GM21447 (cell line): ENCODE measurements around the gene S100A1.

ENCODE experiments used
- ATAC-seq: cut with Tn5 transposase; IDR thresholded peaks from one replicate; pipeline ENCODE4 v1.9.1; 2021; ENCODE audit not compliant: unreplicated experiment

Gene S100A1

DNA sequence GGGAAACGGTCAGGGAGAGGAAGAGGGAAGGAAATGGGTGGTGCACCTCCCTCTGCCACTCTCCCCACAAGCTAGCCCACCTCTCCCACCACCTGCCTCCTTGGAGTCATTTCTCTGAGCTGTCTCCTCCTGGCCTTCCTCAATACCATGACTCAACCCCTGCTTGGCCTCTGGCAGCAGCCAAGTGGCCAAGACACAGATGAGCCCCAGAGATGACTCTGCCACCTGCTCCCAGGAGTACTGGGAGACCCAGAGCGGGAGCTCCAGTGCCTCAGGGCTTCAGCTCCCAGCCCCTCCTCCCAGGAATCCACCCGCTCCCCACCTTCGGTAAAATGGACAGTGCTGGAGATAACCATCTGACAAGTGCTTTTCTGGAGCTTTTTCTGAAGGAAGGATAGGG, 17.9 kb upstream of the S100A1 start:
- ATAC-seq: no peak

DNA sequence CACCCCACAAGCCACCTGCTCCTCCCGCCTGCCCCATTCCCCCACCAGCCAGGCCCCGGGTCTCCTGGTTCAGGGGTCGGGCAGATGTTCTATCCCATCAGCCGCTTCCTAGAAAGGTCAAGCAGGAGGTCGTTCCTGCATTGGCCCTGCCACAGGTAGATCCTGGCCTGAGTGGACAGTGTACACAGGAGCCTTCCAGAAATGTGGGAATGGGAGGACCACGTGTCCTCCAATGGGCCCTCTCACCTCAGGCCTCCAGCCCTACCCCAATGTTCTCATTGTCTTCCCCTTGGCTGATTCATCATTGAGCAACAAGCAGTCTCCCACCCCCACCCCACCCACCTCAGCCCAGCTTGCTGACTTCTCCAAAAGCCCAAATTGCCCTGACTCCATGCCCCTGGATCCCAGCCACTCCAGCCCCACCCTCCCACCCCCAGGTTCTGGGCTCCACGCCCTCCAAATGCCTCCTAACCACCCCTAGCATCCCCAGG, 17.4 kb upstream of the S100A1 start:
- no peak for ATAC-seq

DNA sequence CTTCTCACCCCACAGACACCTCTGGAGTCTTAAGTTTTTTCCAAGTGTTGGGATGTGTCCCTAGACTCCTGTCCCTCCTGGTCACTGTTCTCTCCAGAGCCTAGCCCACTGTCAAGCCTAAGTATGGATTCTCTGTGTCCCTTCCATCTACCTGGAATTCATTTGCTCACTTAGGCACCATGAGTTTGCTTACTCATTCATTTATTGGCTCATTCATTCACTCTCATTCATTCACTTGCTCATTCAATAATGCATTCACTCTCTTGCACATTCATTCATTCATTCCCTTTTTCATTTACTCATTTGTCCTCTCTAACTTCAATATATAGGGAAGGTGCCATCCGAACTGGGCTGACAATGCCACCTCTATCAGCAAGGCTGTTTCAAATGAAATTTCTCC, 16.9 kb upstream of the S100A1 start:
- no peak for ATAC-seq

DNA sequence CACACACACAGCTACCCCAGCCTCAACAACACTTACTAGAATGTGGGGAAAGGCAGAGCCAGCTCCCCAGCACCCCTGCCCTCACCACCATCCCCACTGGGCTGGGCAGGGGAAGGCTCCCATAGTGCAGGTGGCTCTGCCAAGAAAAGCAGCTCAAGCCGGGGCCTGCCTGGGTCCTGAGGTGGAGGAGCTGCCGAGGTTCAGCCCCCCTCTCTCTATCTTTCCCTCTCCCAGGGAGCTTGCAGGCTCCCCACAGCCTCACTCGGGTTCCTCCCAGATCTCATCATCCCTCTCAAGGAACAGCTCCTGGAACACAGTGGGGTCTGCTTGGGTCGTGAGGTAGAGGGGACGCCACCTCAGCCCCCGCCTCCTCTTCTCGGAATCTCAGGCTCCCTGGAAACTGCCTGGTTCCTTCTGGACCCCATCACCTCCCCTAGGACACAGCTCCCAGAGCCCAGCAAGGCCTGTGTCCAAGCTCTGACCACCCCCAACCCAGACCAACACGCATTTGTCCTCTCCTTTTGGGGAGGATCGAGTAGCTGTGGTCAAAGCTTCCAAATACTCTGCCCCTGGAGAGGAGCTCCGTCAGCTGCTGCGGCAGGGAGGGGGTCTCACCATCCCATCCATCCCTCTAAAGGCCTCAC, 16.0 kb upstream of the S100A1 start:
- ATAC-seq: no peak

DNA sequence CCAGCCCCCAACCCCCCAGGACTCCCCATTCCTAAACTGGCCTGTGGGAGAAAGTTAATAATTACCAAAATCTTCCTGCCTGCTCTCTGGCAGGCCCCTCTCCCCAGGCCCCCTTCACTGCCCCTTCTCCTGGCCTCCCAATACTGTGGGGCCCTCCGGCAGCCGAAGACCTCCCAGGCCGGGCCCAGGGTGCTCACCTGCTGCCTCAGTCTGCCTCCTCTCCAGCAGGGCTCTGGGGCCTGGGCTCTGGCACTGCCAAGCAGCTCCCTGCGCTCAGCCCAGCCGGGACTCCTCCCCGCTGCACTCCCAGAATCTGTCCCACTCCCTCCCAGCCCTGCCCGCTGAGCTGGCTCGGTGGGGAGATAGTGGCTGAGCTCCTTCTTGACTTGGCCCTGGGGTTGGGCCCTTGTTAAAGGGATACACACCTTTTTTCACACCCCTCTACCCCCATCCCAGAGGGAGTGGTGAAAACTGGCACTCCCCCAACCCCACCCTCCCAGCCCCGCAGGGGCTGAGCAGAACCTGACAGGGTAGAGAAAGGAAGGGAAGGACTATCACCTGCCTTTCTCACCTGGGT, 15.4 kb upstream of the S100A1 start, which contains the start of gene S100A16:
Gene S100A16 (minus strand): TSS at position 383 of the 577 bp plus-strand sequence. CDS start 4,986 bp downstream, outside the sequence.
- ATAC-seq: no peak

DNA sequence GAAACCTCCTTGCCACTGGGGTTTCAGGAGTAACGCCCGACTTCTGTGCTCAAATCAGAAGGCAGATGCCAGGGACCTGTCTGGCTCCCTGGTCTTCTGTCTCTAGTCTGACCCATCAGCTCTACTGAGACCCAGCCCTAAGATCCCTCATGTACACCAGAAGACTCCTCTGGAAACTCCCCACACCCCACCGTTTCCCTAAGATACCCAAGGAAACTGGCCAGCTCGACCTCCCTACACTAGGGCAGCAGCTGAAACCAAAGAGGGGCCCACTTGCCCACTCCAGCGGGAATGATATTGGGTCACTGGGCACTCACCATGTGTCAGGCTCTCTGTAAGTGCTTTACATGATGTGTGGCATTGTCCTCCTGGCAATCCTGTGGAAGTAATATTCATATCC, 14.8 kb upstream of the S100A1 start:
- no peak for ATAC-seq

DNA sequence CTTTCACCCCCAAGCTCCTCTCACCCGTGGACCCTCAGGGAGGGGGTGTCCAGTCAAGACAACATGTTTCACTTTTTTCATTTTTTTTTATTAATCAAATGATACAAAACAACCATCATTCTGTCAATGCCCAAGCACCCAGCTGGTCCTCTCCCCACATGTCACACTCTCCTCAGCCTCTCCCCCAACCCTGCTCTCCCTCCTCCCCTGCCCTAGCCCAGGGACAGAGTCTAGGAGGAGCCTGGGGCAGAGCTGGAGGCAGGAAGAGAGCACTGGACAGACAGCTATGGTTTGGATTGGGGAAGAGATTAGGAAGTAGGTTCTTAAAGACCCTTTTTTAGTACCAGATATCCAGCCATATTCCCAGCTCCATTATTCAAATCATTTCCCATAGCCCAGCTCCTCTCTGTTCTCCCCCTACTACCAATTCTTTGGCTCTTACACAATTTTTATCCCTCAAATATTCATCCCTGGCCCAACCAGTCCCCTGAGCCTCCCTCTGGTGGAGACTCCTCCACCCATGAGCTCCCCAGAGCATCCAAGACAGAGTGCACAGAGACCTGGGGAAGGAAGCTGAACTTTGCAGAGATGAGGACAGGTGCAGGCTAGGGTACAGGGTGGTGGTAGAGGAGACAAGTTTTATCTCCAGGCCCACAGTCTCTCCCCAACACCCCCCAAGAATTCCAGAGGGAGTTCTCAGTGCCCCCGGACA, 13.9 kb upstream of the S100A1 start:
- ATAC-seq: no peak

DNA sequence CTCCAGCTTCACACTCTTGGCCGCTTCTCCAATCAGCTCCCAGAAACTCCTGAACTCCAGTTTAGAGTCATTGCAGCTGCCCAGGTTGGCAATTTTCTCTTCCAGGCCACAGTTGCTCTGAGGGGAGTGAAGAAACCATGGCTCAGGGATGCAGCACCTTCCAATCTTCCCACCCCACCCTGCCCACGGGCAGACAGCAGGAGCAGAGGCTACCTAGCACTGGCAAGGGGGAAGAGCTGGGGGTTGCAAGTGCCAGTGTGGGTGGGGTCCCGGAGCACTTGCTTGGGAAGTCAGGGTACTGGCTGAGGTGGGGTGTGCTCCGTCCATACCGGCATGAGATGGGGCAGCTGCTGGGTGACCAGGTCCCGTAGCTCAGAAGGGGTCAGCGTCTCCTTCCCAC, 13.3 kb upstream of the S100A1 start:
- ATAC-seq: no peak

DNA sequence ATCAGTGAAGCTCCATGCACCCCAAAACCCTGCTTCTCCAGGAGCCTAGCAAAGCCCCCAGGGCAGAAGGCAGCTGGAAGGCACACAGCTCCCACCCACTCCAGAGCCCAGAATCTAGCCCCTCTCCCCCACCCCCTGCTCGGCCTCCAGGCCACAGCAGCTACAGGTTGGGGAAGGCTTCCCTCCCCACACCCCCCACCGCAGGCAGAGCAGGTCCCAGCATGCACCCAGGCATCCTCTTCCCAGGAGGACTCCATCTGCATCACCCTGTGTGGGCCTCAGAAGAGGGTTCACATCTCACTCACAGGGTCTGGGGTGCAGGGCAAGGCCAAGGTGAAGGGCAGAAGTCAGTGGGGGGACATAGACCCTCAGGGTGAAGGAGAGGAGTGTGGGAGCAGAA, 12.8 kb upstream of the S100A1 start:
- ATAC-seq: no peak

DNA sequence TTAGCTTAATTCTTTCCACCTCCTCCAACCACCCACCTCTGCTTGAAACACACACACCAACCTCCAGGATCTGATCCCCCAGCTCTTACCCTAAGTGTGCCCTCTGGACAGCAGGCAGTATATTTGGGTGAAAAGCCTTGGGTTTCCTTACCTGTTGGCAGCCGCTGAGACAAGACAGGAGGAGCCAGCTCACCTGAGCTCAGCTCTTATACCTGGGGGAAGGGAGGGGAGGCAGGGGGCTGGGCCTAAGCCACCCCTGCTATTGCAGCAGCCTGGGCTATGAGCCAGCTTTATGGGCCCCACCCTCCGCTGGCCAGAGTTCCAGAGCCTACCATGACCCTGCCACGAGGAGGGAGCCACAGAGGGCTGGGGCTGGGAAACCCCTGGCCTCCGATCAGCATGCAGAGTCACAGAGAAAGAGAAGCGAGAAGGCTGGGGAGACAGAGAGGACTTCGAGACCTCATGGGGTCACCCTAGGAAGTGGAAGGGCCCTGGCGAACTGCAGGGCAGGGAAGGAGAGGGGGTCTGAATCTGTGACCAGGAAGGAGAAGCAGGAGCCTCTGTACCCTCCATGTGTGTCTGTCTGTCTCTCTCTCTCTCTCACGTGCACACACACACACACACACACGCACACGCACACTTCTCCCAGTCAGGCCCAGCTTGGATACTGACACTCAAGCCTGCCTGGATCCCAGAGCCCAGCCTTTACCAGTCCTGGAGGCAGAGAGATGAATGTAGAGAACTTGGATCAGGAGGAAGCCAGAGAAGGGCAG, 11.9 kb upstream of the S100A1 start, which contains the start of gene S100A14:
Gene S100A14 (minus strand): TSS at position 182 of the 773 bp plus-strand sequence. CDS start 467 bp downstream, outside the sequence.
- ATAC-seq: no peak

DNA sequence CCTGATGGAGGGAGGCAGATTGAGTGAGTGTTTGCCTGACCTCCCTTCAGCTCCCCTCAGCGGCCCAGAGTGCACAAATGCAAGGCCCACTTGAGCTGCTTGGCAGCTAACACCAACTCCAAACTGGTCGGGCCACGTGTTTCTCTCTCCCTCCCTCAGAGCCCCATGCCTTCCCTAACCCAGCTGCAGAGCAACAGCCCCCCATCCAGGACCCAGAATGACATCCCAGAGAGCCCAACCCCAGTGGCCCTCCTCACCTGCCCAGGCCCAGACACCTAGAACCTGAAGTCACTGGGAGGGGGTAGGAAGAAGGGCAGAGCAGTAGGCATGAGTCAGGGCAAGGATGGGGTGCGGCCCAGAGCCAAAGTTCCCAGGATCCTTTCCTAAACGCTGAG, 11.3 kb upstream of the S100A1 start:
- no peak for ATAC-seq

DNA sequence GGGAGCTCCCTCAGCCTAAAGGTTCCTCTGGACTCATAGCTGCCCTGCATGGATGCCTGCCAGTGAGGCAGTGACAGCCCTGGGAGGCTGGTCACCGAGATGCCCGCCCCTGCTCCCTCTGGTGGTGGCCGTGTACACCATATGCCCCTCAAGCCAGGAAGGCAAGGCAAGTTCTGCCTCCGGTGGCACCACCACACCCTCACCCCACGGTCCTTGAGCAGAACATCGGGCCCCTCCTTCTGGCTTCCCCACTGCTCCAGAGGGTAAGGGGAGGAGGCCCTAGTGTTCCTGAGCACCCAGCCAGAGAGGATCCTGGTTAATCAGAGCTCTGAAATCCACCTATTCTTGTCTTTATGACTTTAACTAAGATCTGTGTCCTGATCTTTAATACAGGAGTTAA, 10.6 kb upstream of the S100A1 start:
- ATAC-seq: no peak

DNA sequence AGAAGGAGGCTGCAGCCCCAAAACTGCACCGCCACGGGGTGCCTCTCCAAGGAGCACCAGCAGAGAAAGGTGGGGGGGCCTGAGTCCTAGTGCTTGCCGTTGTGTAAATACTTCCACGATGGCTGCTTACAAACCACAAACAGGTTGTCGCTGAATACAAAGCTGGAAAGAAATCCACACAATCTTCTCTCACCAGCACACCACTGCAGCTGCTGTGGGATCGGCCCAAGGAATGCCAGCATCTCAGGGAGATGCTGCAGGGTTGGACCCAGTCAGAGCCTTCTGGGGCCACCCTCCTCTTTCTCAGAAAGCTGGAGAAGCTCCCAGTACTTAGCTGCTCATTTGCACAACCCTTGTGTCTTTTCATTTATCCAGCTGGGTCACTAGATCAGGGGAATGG, 9.1 kb upstream of the S100A1 start:
- no peak for ATAC-seq

DNA sequence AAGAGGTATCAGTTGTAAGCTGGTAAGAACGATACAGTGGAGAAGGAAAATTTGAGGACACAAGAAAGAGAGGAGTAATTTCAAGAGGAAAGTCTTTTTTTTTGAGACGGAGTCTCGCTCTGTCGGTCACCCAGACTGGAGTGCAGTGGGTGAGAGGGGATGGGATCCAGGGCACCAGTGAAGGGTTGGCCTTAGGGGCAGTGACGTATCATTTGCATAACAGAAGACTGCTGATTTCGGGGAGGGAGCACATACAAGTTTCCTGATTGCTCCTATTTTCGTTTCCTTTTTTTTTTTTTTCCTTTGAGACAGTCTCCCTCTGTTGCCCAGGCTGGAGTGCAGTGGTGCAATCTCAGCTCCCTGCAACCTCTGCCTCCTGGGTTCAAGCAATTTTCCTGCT, 5.1 kb upstream of the S100A1 start:
- no peak for ATAC-seq

DNA sequence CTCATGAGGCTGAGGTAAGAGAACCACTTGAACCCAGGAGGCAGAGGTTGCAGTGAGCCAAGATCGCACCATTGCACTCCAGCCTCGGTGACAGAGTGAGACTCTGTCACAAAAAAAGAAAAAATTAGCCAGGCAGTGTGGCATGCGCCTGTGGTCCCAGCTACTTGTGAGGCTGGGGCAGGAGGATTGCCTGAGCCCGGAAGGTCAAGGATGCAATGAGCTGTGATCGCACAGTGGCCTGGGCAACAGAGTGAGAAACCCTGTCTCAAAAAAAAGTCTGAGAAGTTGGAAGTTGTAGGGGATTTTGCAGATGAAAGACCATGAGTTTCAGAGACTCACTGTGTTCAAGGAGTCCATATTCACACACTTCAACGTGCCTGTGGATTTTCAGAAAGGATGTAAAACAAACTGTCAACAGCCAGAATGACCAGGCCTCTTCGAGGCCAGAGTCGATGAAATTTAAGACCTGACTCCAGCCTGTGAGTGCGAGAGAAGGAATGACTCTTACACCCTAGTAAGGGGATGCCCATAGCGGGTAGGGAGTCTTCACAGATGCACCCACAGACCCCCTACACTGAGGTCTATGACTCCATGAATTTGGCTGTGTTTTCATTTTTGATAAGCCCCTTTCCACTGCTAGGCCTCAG, 3.1 kb upstream of the S100A1 start:
- ATAC-seq: no peak

DNA sequence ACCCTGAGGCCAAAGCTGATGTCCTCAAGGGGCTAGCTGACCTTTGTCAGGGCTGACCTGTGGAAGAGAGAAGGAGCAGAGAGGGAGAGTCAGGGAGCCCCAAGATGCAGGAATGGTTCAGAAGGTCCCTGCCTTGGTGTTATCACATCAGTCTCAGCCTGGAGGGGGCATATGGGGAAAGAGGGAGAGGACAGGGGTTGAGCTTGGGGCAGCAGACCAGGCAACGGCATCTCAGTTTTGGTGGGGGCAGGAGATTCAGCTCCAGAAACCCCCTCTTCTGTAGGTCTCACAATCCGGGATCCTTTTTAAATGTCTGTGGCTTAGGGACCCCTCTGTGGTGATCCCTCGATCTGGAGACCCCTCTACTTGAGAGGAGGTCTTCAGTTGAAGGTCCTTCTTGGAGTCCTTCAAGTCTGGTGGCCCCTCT, 1.7 kb upstream of the S100A1 start:
- ATAC-seq: no peak

DNA sequence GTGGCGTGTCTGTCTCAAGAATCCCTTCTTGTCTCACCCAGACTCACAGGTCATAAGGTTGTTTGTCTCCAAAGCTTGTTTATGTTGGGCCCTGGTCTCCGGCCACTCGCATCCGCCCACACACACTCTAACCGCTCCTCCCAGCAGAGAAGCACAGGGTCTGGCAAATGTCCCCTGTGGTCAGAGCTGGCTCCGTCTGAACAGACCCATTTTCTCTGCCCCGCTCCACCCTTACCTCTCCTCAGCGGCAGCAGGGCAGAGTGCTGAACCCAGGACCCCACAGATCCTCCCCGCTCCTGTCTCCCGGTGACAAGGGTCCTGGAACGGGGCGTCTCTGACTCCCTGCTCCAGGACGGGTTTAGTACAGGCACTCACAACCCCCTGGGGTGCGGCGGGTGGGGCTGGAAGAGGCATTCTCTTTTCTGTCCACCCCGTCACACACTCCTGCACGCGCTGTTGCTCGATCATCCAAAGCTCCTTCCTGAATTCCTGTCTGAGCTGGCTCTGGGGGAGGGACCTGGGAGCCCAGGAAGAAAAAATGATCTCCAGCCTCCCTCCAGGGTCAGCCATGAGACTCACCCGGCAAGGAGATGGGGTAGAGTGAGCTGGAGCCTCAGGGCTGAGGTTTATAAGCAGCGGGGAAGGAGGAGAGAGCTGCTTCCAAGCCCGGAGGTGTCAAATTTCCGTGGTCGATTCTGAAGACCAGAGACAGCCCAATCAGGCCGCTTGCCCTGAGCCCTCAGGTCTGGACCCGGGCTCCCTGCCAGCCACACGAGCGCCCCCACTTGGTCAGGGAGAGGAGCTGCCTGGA, 1.1 kb upstream of the S100A1 start, which contains the start of gene S100A13:
Gene S100A13 (minus strand): TSS at position 602 of the 811 bp plus-strand sequence. CDS start 1,033 bp downstream, outside the sequence.
- ATAC-seq: no peak

DNA sequence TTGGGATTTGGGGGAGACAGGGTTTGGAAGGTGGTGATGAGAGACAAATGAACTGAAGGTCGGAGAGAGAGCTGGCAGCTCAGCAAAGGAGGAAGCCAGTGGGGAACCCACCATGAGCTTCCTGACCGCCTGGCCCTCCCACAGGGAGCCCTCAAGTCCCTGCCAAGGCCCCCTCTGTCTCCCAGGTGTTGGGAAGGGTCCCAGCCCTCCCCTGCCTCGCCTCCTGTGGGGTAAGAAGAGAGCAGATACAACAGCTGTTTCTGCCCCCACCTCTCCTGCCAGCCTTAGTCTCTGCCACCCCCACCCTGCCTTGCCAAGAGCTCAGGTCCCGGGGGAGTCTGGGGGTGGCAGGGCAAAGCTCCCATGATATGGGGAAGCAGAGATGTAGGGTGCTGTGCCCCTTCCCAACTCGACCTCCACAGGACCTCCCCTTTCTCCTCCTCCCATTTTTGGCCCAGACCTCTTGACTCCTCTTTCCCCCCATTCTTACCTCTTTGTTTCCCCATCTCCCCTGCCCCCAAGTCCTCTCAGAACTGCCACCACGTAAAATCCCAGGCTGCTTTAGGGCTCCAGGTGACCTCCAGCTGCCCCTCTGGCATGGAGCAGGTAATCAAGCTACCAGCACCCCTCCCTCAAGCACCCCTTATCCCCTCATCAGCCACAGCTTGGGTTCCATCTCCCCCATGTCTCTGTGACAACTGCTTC, 556 bp downstream of the S100A1 start:
- no peak for ATAC-seq

DNA sequence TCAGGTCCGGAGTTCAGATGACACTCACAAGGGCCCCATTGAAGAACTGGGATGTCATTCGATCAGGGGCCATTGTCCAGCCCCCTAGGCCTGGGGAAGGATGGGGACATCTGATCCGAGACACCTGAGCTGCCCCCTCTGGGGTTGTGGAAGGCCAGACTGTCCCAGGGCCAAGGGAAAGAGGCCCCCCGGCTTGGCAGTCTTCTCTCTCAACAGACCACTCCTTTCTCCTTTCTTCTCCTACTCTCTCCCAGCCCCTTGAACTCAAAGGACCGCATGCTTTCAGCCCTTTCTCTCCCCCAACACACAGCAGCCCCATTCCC, 1.1 kb downstream of the S100A1 start:
- ATAC-seq: no peak
